Activated naive CD8-positive, alpha-beta T cell (primary cell): Measurements from ENCODE around the gene RAD51B.

ENCODE experiments used
- H3K27ac Mint-ChIP-seq: one replicate; pipeline ENCODE4 v1.8.0; 2021; ENCODE audit warnings: mixed read lengths
- H3K27me3 Mint-ChIP-seq: one replicate; pipeline ENCODE4 v1.8.0; 2021; ENCODE audit warnings: mixed read lengths
- H3K36me3 Mint-ChIP-seq: one replicate; pipeline ENCODE4 v1.8.0; 2021; ENCODE audit warnings: mixed read lengths
- H3K4me1 Mint-ChIP-seq: one replicate; pipeline ENCODE4 v1.8.0; 2021; ENCODE audit warnings: low read depth, mixed read lengths
- H3K4me3 Mint-ChIP-seq: one replicate; pipeline ENCODE4 v1.8.0; 2021; ENCODE audit warnings: mild to moderate bottlenecking, mixed read lengths
- H3K9me3 Mint-ChIP-seq: one replicate; pipeline ENCODE4 v1.8.0; 2021; ENCODE audit warnings: low read depth, mixed read lengths

Gene RAD51B

DNA sequence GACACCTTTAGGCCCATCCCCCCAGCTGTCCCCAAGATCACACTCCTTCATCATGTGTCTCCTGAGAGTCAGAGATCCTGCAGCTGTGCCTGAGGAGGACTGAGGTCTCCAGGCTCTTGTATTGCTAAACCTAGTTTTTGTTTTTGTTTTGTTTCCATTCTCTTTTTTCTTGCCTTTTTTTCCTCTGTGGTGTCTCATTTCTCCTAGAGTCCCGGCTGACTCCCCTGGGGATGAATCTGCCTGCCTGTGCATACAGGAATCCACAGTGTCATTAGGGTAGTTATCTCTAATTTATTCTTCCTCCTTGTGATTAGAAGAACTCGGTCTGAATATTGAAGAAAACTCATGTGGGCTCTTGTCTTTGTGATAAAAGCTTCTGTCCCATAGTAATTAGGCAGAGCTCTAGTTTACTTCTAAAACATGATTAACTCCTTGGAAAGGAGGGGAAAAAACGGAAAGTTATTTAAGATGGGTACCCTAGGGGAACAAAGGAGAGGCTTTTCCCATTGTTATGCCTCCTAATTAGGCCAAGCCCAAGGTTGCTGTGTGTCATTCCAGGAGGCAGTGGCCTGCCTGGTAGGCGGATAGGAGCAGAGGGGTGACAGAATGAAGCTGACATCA is 630.1 kb downstream of the RAD51B start:
- Mint-ChIP-seq H3K4me3 (no peak overlapping the region), H3K27me3 (no peaks in the 10 kb centered on the region), H3K4me1 (peaks cover 5% of the 10 kb centered on the region), H3K9me3 (no peaks in the 10 kb centered on the region), H3K27ac (no peak overlapping the region), H3K36me3 (peaks cover 9% of the 10 kb centered on the region)

DNA sequence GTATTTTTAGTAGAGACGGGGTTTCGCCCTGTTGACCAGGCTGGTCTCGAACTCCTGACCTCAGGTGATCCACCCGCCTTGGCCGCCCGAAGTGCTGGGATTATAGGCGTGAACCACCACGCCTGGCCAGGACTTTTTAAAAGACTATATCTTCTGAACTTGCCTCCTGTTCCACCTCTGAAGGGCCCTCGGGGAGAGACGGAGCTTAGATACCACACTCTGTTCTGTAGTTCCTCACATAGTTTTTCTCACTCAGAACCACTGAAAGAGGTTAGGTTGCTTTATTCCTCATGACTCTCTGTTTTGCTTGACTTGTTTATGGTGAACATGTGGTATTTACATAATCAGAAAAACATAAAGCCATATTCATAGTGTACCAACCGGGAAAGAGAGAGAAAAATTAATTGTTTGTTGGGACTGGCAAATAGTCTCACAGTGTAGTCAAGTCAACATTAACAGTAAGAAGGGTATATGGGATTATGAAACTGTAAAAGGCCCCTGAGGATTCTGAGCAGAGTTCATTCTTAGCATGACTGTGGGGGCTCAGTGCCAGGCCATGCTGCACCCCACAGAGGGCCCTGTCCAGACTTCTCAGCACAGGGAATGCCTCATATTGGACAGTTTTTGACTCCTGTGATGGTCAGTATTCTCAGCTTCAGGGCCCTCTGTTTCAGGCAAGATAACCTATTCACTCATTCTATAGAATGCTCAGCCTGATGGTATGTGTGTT is 631.0 kb downstream of the RAD51B start:
- H3K27me3 Mint-ChIP-seq = no peaks in the 10 kb centered on the region
- H3K4me3 Mint-ChIP-seq = no peak overlapping the region
- H3K36me3 Mint-ChIP-seq = peaks cover 10% of the 10 kb centered on the region
- H3K9me3 Mint-ChIP-seq = no peaks in the 10 kb centered on the region
- H3K27ac Mint-ChIP-seq = no peak overlapping the region
- peaks cover 5% of the 10 kb centered on the region for H3K4me1 Mint-ChIP-seq

DNA sequence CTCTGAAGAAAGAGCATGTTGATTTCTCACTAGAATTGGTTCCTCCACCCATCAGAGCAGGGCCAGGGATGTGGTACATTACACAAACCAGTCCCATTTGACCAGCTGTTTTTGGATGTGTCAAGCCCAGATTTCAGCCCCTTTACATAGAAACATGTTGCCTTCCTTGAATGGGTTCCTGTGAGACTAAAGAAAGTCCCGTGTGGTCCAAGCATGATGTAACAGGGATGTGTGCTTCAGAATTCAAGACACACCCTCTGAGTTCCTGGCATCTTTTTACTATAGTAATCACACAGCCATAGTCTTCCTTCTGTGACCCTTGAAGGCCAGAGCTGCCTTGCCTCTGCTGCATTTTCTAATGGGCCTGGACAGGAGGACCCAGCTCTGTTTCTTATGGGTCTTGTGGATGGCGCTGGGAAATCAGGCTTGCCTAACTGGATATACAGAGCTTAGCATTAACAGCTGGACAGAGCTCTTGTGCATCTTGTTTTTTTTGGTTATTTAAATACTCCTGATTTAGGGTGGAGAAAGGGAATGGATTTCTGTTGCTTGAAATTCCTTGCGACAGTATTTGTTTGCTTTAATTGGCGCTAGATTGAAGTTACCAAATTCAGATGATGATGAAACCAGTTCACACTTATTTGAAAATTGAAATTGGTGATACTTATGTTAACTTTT is 632.3 kb downstream of the RAD51B start:
- no peak overlapping the region for H3K4me3 Mint-ChIP-seq
- peaks cover 5% of the 10 kb centered on the region for H3K4me1 Mint-ChIP-seq
- no peak overlapping the region for H3K27ac Mint-ChIP-seq
- H3K9me3 Mint-ChIP-seq = peaks cover 3% of the 10 kb centered on the region
- H3K27me3 Mint-ChIP-seq = no peaks in the 10 kb centered on the region
- peaks cover 14% of the 10 kb centered on the region for H3K36me3 Mint-ChIP-seq

DNA sequence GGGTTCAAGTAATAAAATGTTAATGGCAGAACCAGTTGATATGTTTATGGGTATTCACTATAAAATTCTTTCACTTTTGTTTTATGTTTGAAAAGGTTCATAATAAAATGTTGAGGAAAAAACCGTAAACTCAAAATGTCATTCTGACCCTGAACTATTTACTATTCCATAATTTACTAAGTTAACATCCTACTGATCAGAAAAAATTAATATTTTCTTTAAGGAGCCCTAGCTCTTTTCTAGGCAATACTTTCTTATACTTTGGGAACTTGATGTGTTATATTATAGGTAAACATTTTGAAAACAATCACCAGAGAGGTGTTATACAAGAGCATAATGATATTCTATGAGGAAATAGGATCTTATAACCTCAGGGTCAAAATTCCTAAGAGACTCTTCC is 638.7 kb downstream of the RAD51B start:
- Mint-ChIP-seq H3K36me3 (peaks cover 13% of the 10 kb centered on the region), H3K9me3 (peaks cover 3% of the 10 kb centered on the region), H3K4me3 (no peak overlapping the region), H3K27ac (no peak overlapping the region), H3K27me3 (no peaks in the 10 kb centered on the region), H3K4me1 (no peaks in the 10 kb centered on the region)

DNA sequence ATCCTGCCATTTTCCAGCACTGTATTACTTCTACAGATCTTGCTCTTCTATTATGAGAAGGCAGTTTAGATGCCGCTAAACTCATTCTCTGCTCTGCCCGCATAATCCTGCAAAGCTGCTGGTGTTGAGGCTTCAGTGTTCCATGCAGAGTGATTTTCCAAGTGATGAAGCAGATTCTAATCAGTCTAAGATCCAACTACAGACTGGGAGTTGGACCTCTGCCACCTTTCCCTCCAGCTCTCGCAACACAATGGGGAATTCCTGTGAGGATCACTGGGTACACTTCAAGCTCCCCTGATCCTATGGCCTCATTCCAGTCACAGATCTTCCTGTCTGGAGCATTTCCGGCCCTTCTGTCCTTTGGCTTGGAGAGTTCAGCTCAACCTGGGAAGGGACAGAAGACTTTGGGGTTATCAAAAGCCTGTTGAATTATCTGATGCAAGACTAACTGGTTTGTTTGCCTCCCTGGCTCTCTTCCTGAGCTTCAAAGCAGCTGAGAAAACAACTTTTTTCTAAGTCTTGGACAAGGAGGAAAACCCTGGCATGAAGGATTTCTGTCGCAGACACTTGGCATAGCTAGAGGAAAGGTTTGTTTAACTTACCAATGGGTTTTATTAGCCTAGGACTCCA is 639.4 kb downstream of the RAD51B start:
- Mint-ChIP-seq H3K4me1 (no peaks in the 10 kb centered on the region), H3K36me3 (peaks cover 11% of the 10 kb centered on the region), H3K9me3 (peaks cover 3% of the 10 kb centered on the region), H3K4me3 (no peak overlapping the region), H3K27me3 (no peaks in the 10 kb centered on the region), H3K27ac (no peak overlapping the region)

DNA sequence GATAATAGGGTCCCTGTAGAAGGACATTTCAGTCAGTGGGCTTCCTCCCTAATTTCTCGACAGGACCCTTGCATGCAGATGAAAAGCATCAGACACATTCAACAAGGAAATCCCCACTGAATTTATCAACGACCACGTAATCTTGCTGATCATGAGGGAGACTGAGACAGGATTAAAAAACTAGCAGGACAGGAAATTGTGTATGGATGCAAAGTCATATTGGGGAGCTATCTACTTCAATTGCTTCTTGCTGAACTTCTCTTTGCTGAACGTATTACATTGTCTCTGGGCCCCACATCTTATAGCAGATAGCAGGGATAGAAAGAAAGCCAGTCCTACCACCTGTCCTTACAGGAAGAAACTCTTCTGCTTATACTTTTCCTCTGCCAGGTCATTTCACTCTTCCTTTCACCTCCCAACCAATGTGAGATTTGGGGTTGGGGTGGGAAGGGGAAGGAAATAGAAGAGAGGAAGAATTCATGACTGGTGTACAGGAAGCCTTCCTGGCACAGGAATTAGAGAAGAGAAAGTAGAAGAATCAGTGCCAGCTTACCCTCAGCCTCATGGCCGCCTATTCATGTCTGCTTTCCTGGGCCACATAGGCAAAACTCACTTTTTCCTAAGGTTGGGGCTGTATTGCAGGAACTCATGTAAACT is 640.0 kb downstream of the RAD51B start:
- Mint-ChIP-seq H3K27me3 (no peaks in the 10 kb centered on the region), H3K9me3 (peaks cover 3% of the 10 kb centered on the region), H3K4me1 (peaks cover 2% of the 10 kb centered on the region), H3K36me3 (peaks cover 7% of the 10 kb centered on the region), H3K4me3 (no peak overlapping the region), H3K27ac (no peak overlapping the region)

DNA sequence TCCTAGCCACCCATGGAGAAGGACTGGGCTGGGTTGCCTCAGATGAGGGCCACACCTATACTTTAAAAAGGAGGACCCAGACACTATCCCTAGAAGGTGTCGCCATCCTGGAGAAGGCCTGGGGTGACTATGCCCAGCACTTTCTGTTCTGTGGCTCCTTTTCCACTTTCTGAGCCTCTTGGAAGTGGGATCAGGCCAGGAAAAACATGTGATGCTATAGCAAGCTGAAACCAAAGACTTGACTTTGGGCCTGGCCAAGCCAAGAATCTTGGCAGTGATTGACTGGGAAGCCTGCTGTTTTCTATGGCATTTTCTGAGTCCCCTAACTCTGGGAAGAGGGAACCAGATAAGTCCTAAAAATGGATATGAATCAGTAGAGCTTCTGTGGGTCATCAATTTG is 641.0 kb downstream of the RAD51B start:
- Mint-ChIP-seq H3K27me3 (no peaks in the 10 kb centered on the region), H3K27ac (no peak overlapping the region), H3K4me1 (peaks cover 5% of the 10 kb centered on the region), H3K4me3 (no peak overlapping the region), H3K36me3 (peaks cover 5% of the 10 kb centered on the region), H3K9me3 (peaks cover 3% of the 10 kb centered on the region)

DNA sequence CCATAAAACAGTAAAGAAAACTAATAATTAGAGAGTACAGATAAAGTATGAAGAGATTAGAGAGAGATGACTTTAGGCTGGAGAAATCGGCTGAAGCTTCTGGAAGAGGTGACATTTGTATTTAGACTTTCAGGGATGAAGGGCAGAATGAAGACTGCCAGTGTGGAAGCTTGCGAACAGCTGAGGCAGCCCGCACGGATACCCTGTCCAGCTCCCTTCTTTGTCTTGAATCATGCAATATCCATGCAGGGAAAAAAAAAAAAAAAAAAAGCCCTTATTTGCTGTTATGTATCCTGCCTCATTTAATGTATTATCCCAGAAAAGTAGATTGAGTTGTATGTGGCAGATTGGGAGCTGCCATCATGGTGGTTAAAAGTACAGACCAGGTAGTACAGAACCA is 641.5 kb downstream of the RAD51B start:
- H3K36me3 Mint-ChIP-seq = peaks cover 2% of the 10 kb centered on the region
- H3K27ac Mint-ChIP-seq = no peak overlapping the region
- no peak overlapping the region for H3K4me3 Mint-ChIP-seq
- no peaks in the 10 kb centered on the region for H3K9me3 Mint-ChIP-seq
- no peaks in the 10 kb centered on the region for H3K27me3 Mint-ChIP-seq
- peaks cover 5% of the 10 kb centered on the region for H3K4me1 Mint-ChIP-seq

DNA sequence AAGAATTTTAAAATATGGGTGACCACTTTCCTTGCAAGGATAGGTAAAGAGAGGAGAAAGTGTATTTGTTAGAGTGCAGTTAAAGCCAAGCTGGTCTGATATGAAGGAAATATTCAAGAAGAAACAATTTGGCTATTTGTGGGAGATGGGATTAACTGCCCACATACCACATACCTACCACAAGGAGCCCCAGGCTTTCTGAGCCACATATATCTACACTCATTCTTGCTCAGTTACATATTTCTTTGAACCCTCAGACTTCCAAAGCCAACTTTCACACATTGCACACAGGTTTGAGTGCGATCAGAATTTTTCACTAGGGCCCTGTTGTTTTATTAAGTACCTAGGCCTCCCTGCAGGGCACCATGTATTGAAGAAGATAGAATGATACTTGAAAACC is 643.1 kb downstream of the RAD51B start:
- H3K9me3 Mint-ChIP-seq = no peaks in the 10 kb centered on the region
- H3K4me3 Mint-ChIP-seq = no peak overlapping the region
- no peak overlapping the region for H3K27ac Mint-ChIP-seq
- H3K27me3 Mint-ChIP-seq = no peaks in the 10 kb centered on the region
- peaks cover 5% of the 10 kb centered on the region for H3K4me1 Mint-ChIP-seq
- H3K36me3 Mint-ChIP-seq = peaks cover 2% of the 10 kb centered on the region

DNA sequence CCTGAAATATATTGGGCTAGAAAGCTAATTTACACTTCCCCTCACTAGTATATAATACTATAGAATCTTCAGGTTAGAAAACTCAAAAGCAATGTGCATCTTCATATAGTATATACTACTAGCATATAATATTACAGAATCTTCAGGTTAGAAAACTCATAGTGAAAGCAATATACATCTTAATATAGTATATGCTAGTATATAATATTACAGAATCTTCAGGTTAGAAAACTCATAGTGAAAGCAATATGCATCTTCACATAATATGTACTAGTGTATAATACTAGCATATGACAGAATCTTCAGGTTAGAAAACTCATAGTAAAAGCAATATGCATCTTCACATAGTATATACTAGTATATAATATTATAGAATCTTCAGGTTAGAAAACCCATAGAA is 643.7 kb downstream of the RAD51B start:
- no peaks in the 10 kb centered on the region for H3K27me3 Mint-ChIP-seq
- peaks cover 9% of the 10 kb centered on the region for H3K4me1 Mint-ChIP-seq
- H3K27ac Mint-ChIP-seq = no peak overlapping the region
- peaks cover 2% of the 10 kb centered on the region for H3K36me3 Mint-ChIP-seq
- H3K4me3 Mint-ChIP-seq = no peak overlapping the region
- H3K9me3 Mint-ChIP-seq = no peaks in the 10 kb centered on the region

DNA sequence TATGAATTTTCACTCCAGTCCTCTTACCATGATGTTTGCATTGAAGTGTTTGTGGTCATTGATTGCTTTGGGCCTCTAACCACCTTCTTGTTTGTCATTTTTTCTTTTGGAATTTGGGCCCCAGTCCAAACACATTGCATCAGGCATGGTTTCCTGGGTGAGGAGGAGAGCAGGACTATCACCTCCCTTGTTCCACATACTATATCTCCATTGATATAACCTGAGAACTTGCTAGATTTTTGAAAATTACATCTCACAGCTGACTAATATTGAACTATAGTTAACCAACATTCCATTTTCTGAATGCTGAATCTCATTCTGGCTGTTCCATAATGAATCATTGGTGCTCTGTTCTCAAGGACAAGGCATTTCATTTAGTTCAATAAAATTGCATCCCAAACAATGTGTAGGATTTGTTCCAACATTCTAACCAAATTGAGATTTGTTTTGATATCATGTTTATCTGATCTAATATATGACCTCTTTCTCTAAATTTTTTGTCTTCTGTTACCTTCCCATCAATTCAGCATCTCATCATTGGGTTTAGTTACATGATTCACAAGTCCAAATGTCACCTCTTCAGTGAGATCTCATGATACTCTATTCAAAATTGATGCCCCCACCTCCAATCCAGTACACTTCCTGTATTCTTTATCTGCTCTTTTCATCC is 644.3 kb downstream of the RAD51B start:
- Mint-ChIP-seq H3K36me3 (peaks cover 2% of the 10 kb centered on the region), H3K27ac (no peak overlapping the region), H3K4me3 (no peak overlapping the region), H3K27me3 (no peaks in the 10 kb centered on the region), H3K9me3 (no peaks in the 10 kb centered on the region), H3K4me1 (peaks cover 15% of the 10 kb centered on the region)

DNA sequence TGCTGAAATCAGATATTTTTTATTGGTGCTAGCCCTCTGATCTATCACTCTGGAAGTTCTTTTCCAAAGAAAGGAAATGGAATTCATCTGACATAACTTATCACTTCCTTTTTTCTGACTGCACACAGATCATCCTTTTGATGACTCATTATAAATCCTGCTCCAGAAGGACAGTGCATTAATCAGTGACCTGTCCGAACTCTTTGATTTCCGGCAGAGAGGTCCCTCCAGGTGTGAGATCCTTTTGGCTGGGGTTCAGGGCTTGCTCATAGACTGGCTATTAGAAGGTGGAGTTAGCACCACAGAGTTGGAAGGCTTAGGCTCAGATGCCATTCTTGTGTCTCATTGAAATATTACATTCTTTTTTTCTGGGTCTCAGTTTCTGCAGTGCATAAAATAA is 645.1 kb downstream of the RAD51B start:
- H3K27me3 Mint-ChIP-seq = no peaks in the 10 kb centered on the region
- no peak overlapping the region for H3K4me3 Mint-ChIP-seq

DNA sequence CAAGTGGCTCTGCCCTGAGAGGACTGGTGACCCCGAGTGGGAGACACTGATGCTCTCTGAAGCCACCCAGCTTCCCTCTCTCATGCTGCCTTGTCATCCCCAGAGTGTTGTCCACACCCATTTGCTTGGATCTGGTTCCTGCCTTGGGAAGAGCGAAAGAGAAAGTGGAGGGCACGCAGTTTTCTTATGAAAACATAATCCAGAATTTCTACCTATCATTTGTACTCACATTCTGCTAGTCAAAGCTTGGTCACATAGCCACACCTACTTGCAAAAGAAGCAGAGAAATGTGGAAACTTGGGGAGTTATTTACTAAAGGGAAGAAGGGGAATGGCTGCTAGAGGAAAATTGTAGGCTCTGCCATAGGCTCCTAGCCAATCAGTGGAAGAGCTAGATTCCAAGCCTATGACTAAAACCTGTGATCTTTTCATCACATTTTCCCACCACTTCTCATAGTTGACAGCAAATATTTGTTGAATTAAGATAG is 647.0 kb downstream of the RAD51B start:
- Mint-ChIP-seq H3K36me3 (peaks cover 5% of the 10 kb centered on the region), H3K9me3 (no peaks in the 10 kb centered on the region), H3K27ac (no peak overlapping the region), H3K27me3 (no peaks in the 10 kb centered on the region), H3K4me1 (peaks cover 31% of the 10 kb centered on the region), H3K4me3 (no peak overlapping the region)

More for the DNA sequence above, 645.1 kb downstream of the RAD51B start:
- Mint-ChIP-seq H3K9me3 (no peaks in the 10 kb centered on the region), H3K36me3 (peaks cover 5% of the 10 kb centered on the region), H3K4me1 (peaks cover 22% of the 10 kb centered on the region), H3K27ac (no peak overlapping the region)

DNA sequence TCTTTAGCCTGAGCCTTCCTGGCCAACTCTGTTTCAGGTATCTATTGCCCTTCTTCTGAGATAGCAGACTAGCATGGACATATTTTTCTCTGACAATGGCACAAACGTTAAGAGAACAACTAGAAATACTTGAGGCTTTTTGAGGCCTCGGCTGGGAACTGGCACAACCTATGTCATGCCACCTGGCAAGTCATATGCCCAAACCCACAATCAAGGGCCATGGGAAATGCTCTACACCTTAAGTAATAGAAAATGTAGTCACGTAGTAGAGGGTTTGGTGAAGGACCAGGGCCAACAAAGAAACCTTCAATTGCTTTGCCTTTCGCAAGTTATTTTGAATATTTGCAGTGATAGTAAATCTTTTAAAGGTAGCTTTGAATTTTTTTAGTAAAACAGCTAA is 647.8 kb downstream of the RAD51B start:
- Mint-ChIP-seq H3K4me1 (peaks cover 31% of the 10 kb centered on the region), H3K27me3 (no peaks in the 10 kb centered on the region), H3K4me3 (no peak overlapping the region), H3K36me3 (peaks cover 5% of the 10 kb centered on the region), H3K9me3 (no peaks in the 10 kb centered on the region), H3K27ac (no peak overlapping the region)
